GM11168 (cell line): ENCODE measurements around the gene DSPP.
"Not testable (repeated sequence)": the region's sequence is repeated elsewhere in the genome, so short reads cannot be mapped to it uniquely, and the experiment has no call there.

Experiments
- in situ Hi-C: fragments of 300-500 bp; cut with MboI; formaldehyde crosslinking; loops from one replicate; pipeline ENCODE4 v1.12.0; 2022; ENCODE audit warnings: low sequenced_read_pairs; ENCODE audit not compliant: unreplicated experiment

The DSPP gene

GRCh38 chr4:87608229-87608628 is at the start of gene DSPP:
Gene DSPP (plus strand): TSS chr4:87608529. CDS start chr4:87610909, 2,380 bp downstream.
- in situ Hi-C loops = no loop called here

GRCh38 chr4:87559090-87559837 is 49.1 kb upstream of the DSPP start:
- in situ Hi-C loops = no loop called here

GRCh38 chr4:87560802-87561201 is 47.5 kb upstream of the DSPP start:
- in situ Hi-C loops = no loop called here

GRCh38 chr4:87565746-87566145 is 42.6 kb upstream of the DSPP start:
- in situ Hi-C loops = no loop called here

- in situ Hi-C loops = no loop called here
These were observed 42.1 kb upstream of the DSPP start for GRCh38 chr4:87566276-87566675.

GRCh38 chr4:87567191-87567590 is 41.1 kb upstream of the DSPP start:
- in situ Hi-C loops = no loop called here

- in situ Hi-C loops = no loop called here
These were observed 38.0 kb upstream of the DSPP start for GRCh38 chr4:87570290-87570805.

- in situ Hi-C loops = not testable (repeated sequence)
These were observed 34.0 kb upstream of the DSPP start for GRCh38 chr4:87574376-87574775.

GRCh38 chr4:87574996-87575395 is 33.3 kb upstream of the DSPP start:
- in situ Hi-C loops = no loop called here

- in situ Hi-C loops = no loop called here
These were observed 32.9 kb upstream of the DSPP start for GRCh38 chr4:87575408-87575807.

- in situ Hi-C loops = no loop called here
These were observed 32.3 kb upstream of the DSPP start for GRCh38 chr4:87575983-87576382.

- in situ Hi-C loops = no loop called here
These were observed 28.9 kb upstream of the DSPP start for GRCh38 chr4:87579478-87579877.

- in situ Hi-C loops = no loop called here
These were observed 28.3 kb upstream of the DSPP start for GRCh38 chr4:87580057-87580456.

GRCh38 chr4:87584222-87584908 is 24.0 kb upstream of the DSPP start:
- in situ Hi-C loops = no loop called here

- in situ Hi-C loops = no loop called here
These were observed 18.8 kb upstream of the DSPP start for GRCh38 chr4:87589531-87589930.

GRCh38 chr4:87592124-87592523 is 16.2 kb upstream of the DSPP start:
- in situ Hi-C loops = no loop called here

GRCh38 chr4:87601361-87601760 is 7.0 kb upstream of the DSPP start:
- in situ Hi-C loops = no loop called here

GRCh38 chr4:87614292-87614890 is 6.1 kb downstream of the DSPP start:
- in situ Hi-C loops = no loop called here

- in situ Hi-C loops = no loop called here
These were observed 7.9 kb downstream of the DSPP start for GRCh38 chr4:87616268-87616667.

- in situ Hi-C loops = no loop called here
These were observed 11.8 kb downstream of the DSPP start for GRCh38 chr4:87620086-87620485.

GRCh38 chr4:87620491-87620890 is 12.2 kb downstream of the DSPP start:
- in situ Hi-C loops = no loop called here
